H1 (cell line): Measurements from ENCODE around the gene GRM5. TPM values are rescaled to one million over a fixed set of nuclear protein-coding genes. Genes with fewer than 3 reads are reported as not detected.

Experiments
- FOSL1 ChIP-seq: IDR thresholded peaks from 2 replicates; pipeline ENCODE4 v1.6.1; 2011; ENCODE audit warnings: mild to moderate bottlenecking, low read depth, low read length, moderate library complexity; ENCODE audit not compliant: insufficient read depth
- RBBP5 ChIP-seq: IDR thresholded peaks from 2 replicates; pipeline ENCODE4 v1.7.1; 2012; ENCODE audit warnings: low read depth, mild to moderate bottlenecking, inconsistent platforms, low read length, moderate library complexity, borderline replicate concordance
- RXRA ChIP-seq: IDR thresholded peaks from 2 replicates; pipeline ENCODE4 v1.6.1; 2011; ENCODE audit warnings: low read depth, mild to moderate bottlenecking, low read length, moderate library complexity; ENCODE audit not compliant: insufficient read depth
- TCF12 ChIP-seq: IDR thresholded peaks from 2 replicates; pipeline ENCODE4 v1.6.1; 2011; ENCODE audit warnings: low read depth, mild to moderate bottlenecking, low read length
- polyA plus RNA-seq, 7 experiments: library from polyadenylated mRNA; depleted of rRNA in 3 of 7; stranded (reverse) in 5 of 7; unstranded in 2 of 7; fragments of >200 nt in 5 of 7; fragments of 200-250 nt in 2 of 7; gene quantifications; 1 replicate in 5 of 7; 2 replicates in 1 of 7; 4 replicates in 1 of 7; pipeline versions ENCODE4 v1.2.1 to v1.2.3, GENCODE V29; 2011 to 2013; ENCODE audit warnings: missing spikeins in 2 of 7, mixed read lengths in 2 of 7
- total RNA-seq: library from RNA; stranded (reverse); fragmentation: NEBNext Ultra II Directional; extraction: Animal tissue kit (Norgen Biotek cat#: 25700); gene quantifications from 2 replicates; pipeline ENCODE4 v1.2.1, GENCODE V29; 2021

Gene GRM5
- total and polyA plus RNA-seq, 2 of the 8 experiments (the other 6 are each of a cell fraction or from before 2014, with no cell fraction given), result 0.15 to 0.43 TPM

- no peak for TF ChIP-seq RBBP5
- no peak for TF ChIP-seq RXRA
- TF ChIP-seq TCF12, result no peak
- TF ChIP-seq FOSL1, result no peak
Measured at GRCh38 chr11:88651556-88651955, 414.2 kb downstream of the GRM5 start (continued).
